GM19193 (cell line): Measurements from ENCODE around the gene PCBD2.

Source experiments
- POLR2A ChIP-seq: IDR thresholded peaks from 4 replicates; pipeline ENCODE4 v1.6.1; 2011; ENCODE audit not compliant: insufficient read depth, insufficient read length; ENCODE audit errors: extremely low read depth

The PCBD2 gene

GRCh38 chr5:135007749-135008363 lies 102.9 kb downstream of the PCBD2 start:
- TF ChIP-seq POLR2A, result no peak

GRCh38 chr5:135008556-135008955 lies 103.6 kb downstream of the PCBD2 start:
- TF ChIP-seq POLR2A, result no peak

DNA sequence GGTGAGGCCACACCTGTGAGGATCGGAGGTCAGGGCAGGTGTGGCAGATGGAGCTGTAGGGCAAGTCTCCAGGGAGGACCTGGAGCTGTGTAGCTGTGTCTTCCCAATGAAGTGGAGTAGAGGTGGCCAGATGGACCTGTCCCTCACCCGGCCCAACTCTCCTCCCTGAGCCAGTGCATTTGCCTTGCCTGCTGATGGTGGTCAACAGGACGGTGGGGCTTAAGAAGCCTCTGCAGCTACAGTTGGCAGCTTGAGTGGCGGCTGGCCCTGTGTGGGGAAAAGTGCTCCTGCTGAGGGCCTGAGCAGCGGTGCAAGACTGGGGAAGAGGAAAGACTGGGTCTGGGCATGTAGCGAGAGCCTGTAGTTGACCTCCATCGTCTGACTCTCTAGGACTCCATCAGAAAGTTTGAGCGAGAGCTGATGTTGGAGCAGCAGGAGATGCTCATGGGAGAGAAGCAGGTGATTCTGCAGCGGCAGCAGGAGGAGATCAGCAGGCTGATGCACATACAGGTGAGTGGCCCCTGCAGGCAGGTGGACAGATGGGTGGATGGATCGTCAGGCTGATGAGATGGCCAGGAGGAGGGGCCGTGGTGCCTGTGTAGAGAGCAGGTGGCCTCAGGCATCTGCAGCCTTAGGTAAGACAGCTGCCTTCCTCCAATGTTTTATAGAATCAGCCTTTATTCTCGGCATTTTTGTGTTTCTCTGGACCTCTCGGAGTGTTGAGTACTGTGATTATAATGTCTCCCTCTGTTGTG lies 104.2 kb downstream of the PCBD2 start:
- no peak for TF ChIP-seq POLR2A

- no peak for TF ChIP-seq POLR2A
Measured at GRCh38 chr5:135009736-135010501, 105.0 kb downstream of the PCBD2 start.

DNA sequence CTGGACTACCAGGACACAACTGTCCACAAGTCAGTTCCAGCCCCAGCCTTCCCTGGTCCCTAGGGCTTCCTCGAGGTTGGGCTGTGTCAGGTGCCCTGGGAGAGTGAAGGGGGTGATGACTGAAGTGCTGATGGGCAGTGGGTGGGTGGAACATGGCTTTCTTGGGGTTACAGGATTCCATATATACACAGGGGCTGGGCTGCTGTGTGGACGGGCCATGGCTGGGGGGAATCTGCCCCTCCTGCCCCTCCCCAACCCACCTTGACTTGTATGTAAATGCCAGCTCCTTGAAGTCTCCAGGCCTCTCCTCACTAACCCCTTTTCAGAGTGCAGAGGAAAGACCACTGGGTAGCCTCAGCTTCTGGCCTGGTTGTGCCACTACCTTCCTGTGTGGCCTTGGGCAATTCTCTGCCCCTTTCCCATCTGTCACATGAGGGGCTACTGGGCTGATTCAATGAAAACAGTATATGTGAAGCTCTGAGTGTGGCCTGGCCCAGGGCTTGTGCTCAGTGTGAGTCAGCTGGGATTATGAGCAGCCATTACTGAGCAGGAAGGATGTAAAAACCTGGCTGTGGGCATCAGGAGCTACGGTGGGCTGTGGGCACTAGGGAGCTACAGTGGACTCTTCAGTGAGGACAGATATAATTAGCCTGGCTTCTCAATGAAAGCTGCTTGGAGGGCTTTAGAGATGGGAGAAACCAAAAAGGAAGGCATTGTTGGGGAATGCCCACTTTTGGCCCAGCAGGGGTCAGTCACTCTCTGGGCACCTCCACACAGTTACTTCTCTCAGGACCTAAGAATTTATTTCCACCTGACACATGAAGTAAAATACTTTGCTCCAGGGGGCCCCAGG lies 105.8 kb downstream of the PCBD2 start:
- no peak for TF ChIP-seq POLR2A

- no peak for TF ChIP-seq POLR2A
Measured at GRCh38 chr5:135011355-135012032, 106.6 kb downstream of the PCBD2 start.

DNA sequence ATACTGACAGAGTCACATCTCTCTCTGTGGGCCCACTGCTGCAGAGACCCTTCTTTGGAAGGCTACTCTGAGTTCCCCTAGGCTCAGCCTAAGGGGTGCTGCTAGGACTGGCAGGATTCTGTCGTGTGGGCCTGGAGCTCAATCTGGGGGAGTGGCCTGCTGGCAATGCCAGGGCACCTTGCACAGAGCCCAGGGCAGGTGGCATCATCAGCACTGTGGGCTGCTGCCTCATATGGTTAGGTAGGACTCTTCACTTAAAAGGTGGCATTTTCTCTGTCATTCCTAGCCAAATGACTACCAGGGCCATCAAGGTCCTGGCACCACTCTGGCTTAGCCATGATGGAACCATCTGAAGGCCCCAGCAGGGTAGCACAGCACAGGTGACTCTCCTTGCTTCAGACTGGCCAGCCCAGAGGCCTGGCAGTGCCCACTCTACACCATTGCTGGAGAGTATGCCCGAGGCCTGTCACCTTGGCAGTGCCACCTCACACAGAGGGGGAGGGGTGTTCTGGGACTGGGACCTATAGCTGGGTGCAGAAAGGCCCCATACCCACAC lies 107.2 kb downstream of the PCBD2 start:
- no peak for TF ChIP-seq POLR2A
